OCI-LY1 (cell line): Measurements from ENCODE around the gene TCF4.

Experiments
- H2AFZ ChIP-seq: fragments of 200-600 bp; sonication (generic), shearing (Covaris generic); 2 replicates; pipeline ENCODE4 v1.6.0; 2014; ENCODE audit warnings: antibody characterized with exemption, mild to moderate bottlenecking, low read length
- H3F3A ChIP-seq: fragments of 200-600 bp; sonication (generic), shearing (Covaris generic); 2 replicates; pipeline ENCODE4 v1.6.0; 2014; ENCODE audit warnings: mild to moderate bottlenecking, antibody characterized with exemption, low read length, moderate library complexity; ENCODE audit not compliant: insufficient read depth
- H3K27ac ChIP-seq: fragments of 200-600 bp; sonication (generic); 2 replicates; pipeline ENCODE4 v1.5.1; 2014; ENCODE audit warnings: low read length, mixed run types, mild to moderate bottlenecking, low read depth; ENCODE audit not compliant: poor library complexity, severe bottlenecking
- H3K27me3 ChIP-seq: fragments of 200-600 bp; sonication (generic); 2 replicates; pipeline ENCODE4 v1.6.0; 2014; ENCODE audit warnings: antibody characterized with exemption, mild to moderate bottlenecking, low read length, moderate library complexity; ENCODE audit not compliant: insufficient read depth
- H3K36me3 ChIP-seq: fragments of 200-600 bp; sonication (generic); 2 replicates; pipeline ENCODE4 v1.6.1; 2014; ENCODE audit warnings: mild to moderate bottlenecking, antibody characterized with exemption, low read length, moderate library complexity, mixed read lengths; ENCODE audit not compliant: insufficient read depth
- H3K4me1 ChIP-seq: fragments of 200-600 bp; sonication (generic); 2 replicates; pipeline ENCODE4 v1.5.1; 2014; ENCODE audit warnings: mild to moderate bottlenecking, low read length, moderate library complexity; ENCODE audit not compliant: insufficient read depth, severe bottlenecking
- H3K4me2 ChIP-seq: fragments of 200-600 bp; sonication (generic), shearing (Covaris generic); 2 replicates; pipeline ENCODE4 v1.6.1; 2014; ENCODE audit warnings: low read length
- H3K4me3 ChIP-seq: fragments of 200-600 bp; sonication (generic); 2 replicates; pipeline ENCODE4 v1.5.1; 2014; ENCODE audit warnings: low read length, low read depth, mild to moderate bottlenecking, mixed read lengths; ENCODE audit not compliant: poor library complexity, severe bottlenecking
- H3K79me2 ChIP-seq: fragments of 200-600 bp; shearing (Covaris generic); 2 replicates; pipeline ENCODE4 v1.6.1; 2016; ENCODE audit warnings: mixed run types, low read length, mixed read lengths; ENCODE audit not compliant: insufficient read depth
- H3K9ac ChIP-seq: fragments of 200-600 bp; sonication (generic), shearing (Covaris generic); 2 replicates; pipeline ENCODE4 v1.6.1; 2014; ENCODE audit warnings: mild to moderate bottlenecking, low read length, mixed read lengths
- H3K9me2 ChIP-seq: fragments of 200-600 bp; sonication (generic), shearing (Covaris generic); 2 replicates; pipeline ENCODE4 v1.6.1; 2014; ENCODE audit warnings: low read depth, mild to moderate bottlenecking, low read length, mixed read lengths
- H3K9me3 ChIP-seq: fragments of 200-600 bp; shearing (Covaris generic); 2 replicates; pipeline ENCODE4 v1.6.1; 2014; ENCODE audit warnings: low read length, mixed read lengths
- H4K20me1 ChIP-seq: fragments of 200-600 bp; sonication (generic), shearing (Covaris generic); 2 replicates; pipeline ENCODE4 v1.6.0; 2016; ENCODE audit warnings: mild to moderate bottlenecking, low read length; ENCODE audit not compliant: insufficient read depth
- EZH2 ChIP-seq: fragments of 200-600 bp; sonication (generic), shearing (Covaris generic); IDR thresholded peaks from 2 replicates; pipeline ENCODE4 v1.8.0; 2017; ENCODE audit warnings: borderline replicate concordance, mixed run types, mild to moderate bottlenecking, antibody characterized with exemption, low read length, moderate library complexity, mixed read lengths
- TF ChIP-seq, protein P1 (sequence below): fragments of 200-600 bp; sonication (generic), shearing (Covaris generic); IDR thresholded peaks from 2 replicates; pipeline ENCODE4 v1.5.1; 2017; ENCODE audit warnings: mild to moderate bottlenecking, antibody characterized with exemption, low read length, moderate library complexity, mixed read lengths

Gene TCF4

DNA sequence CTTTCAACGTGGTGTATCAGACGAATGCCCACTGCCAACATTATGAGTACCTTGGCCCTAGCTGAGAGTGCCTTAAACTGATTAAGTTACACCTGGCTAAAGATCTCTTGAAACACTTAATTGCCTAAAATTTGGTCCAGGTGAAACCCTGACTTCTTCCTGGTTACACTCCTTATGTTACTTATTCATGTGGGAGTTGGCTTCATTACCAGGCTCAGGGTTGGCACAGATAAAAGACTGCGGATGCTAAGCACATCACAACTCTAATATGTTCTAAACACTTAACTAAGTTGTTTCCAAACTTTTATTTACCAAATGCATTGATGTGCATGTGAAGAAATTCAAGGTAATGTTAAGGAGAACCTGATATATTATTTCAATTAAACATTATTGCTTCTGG is 298.9 kb downstream of the TCF4 start:
- H2AFZ ChIP-seq: no peak overlapping the region

DNA sequence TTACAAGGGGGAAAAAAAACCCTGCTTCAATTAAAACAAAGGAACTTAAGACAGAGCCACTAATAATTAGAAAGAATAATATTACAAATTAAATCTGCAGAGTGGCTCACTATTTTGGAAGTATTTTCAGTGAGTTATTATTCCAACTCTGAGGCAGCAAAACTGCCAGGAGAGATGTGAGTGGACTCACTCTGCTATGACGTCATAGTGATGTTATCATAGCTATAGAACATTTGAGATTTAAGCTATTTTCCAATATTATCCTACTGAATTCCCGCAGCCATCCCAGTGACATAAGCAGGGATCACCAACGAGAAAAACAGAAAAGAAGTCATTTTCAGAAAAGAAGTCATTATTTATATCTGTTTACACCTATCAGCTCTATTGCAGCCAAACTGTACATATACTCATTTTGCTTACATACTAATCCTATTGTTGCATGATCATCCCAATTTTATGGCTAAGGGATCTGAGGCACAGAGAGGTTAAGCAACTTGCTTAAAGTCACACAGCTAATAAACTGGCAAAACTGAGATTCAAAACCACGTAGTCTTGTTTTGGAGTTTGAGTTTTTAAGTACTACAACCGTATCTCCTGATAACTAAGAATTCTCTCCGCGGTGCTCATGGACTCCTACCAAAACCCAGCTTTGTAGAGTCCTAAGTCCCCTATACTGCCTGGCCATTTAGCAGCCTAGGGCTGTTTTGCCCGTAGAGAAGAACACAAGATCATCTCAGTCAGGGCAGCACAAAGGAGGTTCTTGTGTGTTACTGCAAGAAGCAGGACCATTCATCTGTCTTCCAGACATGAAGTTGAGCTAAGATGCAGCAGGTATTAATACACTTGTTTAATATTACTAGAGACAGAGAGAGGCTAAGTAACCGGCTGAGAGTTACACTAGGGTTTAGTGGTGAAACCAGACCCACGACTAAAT is 299.8 kb downstream of the TCF4 start:
- Histone ChIP-seq H2AFZ (no peak overlapping the region), H3K27me3 (no peaks in the 10 kb centered on the region), H3K79me2 (peaks cover 40% of the 10 kb centered on the region), H3K4me1 (peaks cover 16% of the 10 kb centered on the region), H3K4me3 (no peak overlapping the region), H3K9ac (no peak overlapping the region), H3K4me2 (no peak overlapping the region), H3K27ac (no peak overlapping the region), H3K36me3 (no peaks in the 10 kb centered on the region), H3F3A (no peaks in the 10 kb centered on the region), H4K20me1 (0 out of 2 replicates have a peak, but pooled peaks cover 2% of the 10 kb centered on the region), H3K9me2 (no peaks in the 10 kb centered on the region), H3K9me3 (no peaks in the 10 kb centered on the region)
- TF ChIP-seq, protein P1, sequence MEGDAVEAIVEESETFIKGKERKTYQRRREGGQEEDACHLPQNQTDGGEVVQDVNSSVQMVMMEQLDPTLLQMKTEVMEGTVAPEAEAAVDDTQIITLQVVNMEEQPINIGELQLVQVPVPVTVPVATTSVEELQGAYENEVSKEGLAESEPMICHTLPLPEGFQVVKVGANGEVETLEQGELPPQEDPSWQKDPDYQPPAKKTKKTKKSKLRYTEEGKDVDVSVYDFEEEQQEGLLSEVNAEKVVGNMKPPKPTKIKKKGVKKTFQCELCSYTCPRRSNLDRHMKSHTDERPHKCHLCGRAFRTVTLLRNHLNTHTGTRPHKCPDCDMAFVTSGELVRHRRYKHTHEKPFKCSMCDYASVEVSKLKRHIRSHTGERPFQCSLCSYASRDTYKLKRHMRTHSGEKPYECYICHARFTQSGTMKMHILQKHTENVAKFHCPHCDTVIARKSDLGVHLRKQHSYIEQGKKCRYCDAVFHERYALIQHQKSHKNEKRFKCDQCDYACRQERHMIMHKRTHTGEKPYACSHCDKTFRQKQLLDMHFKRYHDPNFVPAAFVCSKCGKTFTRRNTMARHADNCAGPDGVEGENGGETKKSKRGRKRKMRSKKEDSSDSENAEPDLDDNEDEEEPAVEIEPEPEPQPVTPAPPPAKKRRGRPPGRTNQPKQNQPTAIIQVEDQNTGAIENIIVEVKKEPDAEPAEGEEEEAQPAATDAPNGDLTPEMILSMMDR: no peak
- no peak for TF ChIP-seq EZH2

More for the DNA sequence above, 298.9 kb downstream of the TCF4 start:
- H3K9ac ChIP-seq: no peak overlapping the region
- no peak overlapping the region for H3K27ac ChIP-seq
- no peaks in the 10 kb centered on the region for H3K36me3 ChIP-seq
- H3K4me1 ChIP-seq: peaks cover 16% of the 10 kb centered on the region
- TF ChIP-seq, protein P1: no peak
- TF ChIP-seq EZH2: no peak
- no peaks in the 10 kb centered on the region for H3K27me3 ChIP-seq
- H3K9me3 ChIP-seq: no peaks in the 10 kb centered on the region
- no peaks in the 10 kb centered on the region for H3K9me2 ChIP-seq
- H3K4me3 ChIP-seq: no peak overlapping the region
- H4K20me1 ChIP-seq: 0 out of 2 replicates have a peak, but pooled peaks cover 2% of the 10 kb centered on the region
- H3K79me2 ChIP-seq: peaks cover 37% of the 10 kb centered on the region
- no peak overlapping the region for H3K4me2 ChIP-seq
- H3F3A ChIP-seq: no peaks in the 10 kb centered on the region

DNA sequence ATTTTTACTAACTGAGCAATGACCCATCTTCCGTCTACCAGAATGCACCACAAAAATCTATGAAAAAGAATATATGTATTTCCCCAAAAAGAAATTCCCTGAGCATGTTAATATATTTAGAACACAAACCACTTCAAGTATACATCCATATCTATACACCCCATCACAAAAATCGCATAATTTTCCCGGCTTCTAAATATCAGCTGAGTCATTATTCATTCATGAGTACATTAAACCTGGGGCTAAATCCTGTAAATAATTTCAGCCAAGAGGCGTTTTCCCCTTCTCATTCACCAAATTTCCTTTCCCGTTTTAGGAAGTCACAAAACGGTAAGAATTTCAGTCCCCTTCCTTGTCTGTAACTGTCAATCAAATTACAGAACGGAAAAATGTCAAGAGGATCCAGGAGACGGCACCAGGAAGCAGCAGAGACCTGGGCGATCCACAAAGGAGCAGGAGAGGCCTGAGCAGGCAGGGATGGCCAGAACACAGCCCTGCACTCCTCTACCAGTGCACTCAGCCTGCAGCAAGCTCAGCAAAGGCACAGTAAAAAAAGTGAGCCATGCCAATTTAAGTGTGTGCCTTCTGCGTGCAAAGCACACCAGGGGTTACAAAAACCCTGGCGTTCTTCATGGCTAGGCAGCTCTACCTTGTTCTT is 300.7 kb downstream of the TCF4 start:
- H3F3A ChIP-seq: no peaks in the 10 kb centered on the region
- no peak overlapping the region for H3K27ac ChIP-seq
- peaks cover 16% of the 10 kb centered on the region for H3K4me1 ChIP-seq
- H3K9ac ChIP-seq: no peak overlapping the region
- H3K9me3 ChIP-seq: no peaks in the 10 kb centered on the region
- 0 out of 2 replicates have a peak, but pooled peaks cover 2% of the 10 kb centered on the region for H4K20me1 ChIP-seq
- no peak overlapping the region for H2AFZ ChIP-seq
- no peaks in the 10 kb centered on the region for H3K9me2 ChIP-seq
- TF ChIP-seq, protein P1: no peak
- TF ChIP-seq EZH2: no peak
- H3K79me2 ChIP-seq: peaks cover 46% of the 10 kb centered on the region
- no peak overlapping the region for H3K4me3 ChIP-seq
- H3K27me3 ChIP-seq: no peaks in the 10 kb centered on the region
- no peaks in the 10 kb centered on the region for H3K36me3 ChIP-seq
- H3K4me2 ChIP-seq: no peak overlapping the region
